HG03064 (cell line): ENCODE results near the gene SMIM1.
A peak's percentile ranks its signal among the peaks of the same experiment; 100 is the strongest.
"Not testable (repeated sequence)": the region's sequence is repeated elsewhere in the genome, so short reads cannot be mapped to it uniquely, and the experiment has no call there.

Experiments used
- ATAC-seq: cut with Tn5 transposase; IDR thresholded peaks from one replicate; pipeline ENCODE4 v1.9.1; 2021; ENCODE audit warnings: low read depth; ENCODE audit not compliant: unreplicated experiment

SMIM1 gene

DNA sequence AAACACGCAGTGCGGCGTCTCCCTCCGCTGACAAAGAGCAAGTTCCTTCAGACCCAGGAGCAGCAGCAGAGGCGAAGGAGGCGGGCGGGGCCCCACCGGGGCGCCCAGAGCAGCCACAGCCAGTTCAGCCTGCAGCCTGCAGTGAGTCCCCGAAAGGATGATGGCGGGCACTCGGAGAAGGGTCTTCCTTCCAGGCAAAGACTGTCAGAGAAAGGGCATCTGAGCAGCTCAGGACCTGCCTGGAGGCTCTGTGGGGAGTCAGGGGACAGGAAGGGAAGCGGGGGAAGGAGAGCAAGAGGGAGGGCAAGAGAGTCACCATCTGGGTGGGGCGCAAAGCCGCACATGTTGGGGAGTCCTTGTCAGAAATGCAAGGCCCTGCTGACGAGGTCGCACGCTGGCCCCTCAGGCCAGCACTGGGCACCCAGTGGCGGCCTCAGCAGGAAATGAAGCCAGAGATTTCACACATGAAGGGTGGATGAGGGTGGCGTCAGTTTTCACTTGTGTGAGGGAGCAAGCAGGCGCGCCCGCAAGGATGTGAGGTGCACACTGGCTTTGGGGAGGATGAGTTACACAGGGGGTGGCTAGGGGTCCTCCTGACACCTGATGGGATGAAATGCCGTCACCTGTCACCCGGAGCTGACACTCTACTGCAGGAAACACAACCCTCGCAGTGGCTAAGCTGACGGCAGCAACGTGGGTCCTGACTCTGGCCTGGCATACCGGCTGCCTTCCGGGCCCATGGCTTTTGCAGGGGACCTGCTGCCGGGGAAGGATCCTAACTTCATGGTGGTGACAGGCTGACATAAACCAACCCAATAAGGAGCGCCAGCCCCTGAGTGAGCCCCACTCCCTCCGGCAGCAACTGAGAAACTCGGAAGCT, 17.1 kb downstream of the SMIM1 start:
- no peak for ATAC-seq

DNA sequence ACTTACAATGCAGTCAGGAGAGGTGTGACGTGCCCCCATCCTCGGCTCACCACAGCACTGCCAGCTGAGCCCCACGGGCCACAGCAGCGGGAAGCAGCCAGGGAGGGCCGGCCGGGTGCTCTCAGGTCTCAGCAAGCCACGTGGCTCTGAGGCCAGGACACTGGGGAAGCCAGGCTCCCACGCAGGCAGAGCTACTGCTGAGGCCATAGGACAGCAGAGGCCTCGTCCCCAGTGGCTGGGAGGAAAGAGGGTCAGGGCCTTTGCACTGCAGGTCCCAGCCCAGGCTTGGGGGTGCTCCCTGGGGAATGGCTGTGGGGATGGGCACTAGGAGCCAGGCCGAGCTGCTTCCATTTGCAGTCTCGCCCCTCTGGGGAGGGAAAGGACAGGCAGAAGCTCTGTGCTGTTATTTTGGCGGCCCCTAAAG, 18.0 kb downstream of the SMIM1 start:
- no peak for ATAC-seq

DNA sequence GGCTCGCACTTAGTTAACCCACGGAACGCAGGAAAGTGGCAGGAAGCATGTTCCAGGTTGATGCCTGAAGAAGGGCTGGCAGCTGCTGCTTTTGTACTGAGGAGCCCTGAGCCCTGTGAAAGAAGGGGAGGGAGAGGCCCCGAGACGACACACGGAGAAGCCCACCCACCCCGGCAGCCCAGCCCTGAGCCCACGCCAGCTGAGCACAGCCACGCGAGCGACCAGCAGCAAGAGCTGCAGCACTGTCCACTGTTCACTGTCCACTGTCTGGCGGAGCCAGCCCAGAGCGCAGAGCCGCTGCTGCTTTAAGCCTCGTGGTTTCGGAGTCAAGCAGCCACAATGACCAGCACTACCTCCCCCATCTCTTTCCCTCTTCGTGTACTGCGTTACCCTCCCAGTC, 18.4 kb downstream of the SMIM1 start:
- ATAC-seq: no peak

DNA sequence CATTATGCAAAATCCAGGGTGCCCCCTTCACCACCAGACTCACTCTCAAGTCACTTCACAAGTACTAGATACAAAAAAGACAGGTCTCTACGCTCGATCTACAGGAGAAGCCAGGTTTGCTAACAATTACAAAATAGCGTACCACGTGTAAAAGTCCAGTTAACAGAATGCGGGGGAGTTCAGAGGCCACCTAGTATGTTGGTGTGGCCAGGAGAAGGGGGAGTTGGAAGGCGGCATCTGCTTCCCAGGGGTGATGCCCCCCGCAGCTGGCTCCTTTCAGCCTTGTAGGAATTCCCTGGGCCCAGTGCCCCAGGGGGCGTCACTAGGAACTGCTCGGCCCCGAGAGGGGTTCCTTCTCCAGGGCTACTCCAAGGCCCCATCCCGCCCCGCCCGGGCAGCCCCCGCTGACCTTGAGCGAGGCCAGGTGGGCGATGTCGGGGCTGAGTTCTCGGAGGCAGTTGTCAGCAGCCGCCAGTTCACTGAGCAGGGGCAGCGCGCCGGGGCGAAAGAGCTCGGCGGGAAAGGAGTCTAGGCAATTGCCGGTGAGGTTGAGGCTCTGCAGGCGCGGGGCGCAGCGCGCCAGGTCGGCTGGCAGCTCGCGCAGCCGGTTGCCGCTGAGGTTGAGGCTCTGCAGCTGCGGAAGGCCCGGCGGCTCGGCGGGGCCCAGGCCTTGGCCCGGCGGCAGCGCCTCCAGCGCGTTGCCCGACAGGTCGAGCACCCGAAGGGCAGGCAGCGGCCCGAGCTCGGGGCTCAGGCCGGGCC, 23.1 kb downstream of the SMIM1 start:
- no peak for ATAC-seq

DNA sequence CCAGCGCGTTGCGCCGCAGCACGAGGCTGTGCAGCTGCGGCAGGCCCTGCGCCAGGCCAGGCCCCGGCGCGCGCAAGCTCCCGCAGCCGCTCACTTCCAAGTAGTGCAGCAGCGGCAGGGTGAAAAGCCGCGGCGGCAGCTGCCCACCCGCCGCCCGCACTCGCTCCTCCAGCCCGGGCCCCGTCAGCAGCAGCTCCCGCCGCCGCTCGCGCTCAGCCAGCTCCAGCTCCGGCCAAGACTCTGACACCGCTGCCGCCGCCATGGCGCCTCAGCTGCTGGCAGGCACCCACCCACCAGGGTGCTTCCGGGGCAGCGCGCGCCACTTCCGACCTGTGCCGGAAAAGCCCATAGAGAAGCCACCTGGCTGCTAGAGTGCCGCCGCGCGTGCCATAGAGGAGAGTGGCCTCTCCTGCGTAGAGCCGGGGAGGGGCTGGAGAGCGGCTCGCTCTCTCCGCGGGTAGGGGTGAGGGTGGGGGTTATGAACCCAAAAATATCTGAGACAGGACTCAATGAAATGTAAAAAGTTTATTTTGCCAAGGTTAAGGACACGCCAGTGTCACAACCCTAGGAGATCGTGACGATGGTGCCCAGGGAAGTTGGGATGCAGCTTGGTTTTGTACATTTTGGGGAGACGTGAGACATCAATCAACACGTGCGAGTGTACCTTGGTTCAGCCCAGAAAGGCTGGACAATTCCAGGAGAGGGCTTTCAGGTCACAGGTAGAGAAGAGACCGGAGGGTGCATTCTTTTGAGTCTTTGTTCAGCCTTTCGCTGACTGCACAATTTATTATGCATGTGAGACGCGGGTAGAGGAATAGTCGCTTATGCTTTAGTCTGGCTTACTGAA, 23.9 kb downstream of the SMIM1 start, which contains the start of gene LRRC47:
Gene LRRC47, minus strand, starts transcription at position 284 of the 847 bp plus-strand sequence. Its CDS starts 22 bp downstream, at position 262.
- ATAC-seq: peak; percentile 97

DNA sequence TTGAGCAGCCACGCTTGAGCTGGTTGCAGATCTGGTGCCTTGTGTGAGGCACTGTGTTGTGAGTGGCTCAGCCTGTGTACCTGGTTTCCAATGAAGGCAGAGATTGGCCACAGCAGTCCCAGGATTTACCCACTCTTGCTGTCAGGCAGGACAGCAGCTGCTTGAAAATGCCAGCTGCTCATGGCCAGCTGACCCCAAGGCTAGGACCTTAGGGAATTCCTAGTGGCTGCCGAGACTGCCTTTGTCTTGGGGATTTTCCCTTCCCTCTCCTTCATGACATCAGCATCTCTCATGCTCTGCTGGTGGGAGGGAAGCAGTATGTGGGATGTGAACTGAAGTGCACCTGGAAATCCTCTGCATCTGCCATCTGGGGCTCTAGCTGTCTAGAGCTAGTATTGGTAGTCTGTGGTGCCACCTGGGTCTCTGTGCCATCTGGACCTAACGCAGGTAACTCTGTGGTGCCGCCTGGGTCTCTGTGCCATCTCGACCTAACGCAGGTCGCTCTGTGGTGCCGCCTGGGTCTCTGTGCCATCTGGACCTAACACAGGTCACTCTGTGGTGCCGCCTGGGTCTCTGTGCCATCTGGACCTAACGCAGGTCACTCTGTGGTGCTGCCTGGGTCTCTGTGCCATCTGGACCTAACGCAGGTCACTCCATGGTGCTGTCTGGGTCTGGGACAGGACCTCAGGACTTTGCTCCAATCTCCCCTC, 27.6 kb downstream of the SMIM1 start:
- no peak for ATAC-seq

DNA sequence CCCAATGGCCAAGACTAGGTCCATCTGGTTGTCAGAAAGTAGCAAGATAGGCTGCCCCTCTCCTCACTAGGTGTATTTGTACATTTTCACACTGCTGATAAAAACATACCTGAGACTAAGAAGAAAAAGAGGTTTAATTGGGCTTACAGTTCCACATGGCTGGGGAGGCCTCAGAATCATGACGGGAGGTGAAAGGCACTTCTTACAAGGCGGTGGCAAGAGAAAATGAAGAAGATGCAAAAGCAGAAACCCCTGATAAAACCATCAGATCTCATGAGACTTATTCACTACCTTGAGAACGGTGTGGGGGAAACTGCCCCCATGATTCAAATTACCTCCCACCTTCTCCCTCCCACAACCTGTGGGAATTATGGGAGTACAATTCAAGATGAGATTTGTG, 28.2 kb downstream of the SMIM1 start:
- not testable (repeated sequence) for ATAC-seq

DNA sequence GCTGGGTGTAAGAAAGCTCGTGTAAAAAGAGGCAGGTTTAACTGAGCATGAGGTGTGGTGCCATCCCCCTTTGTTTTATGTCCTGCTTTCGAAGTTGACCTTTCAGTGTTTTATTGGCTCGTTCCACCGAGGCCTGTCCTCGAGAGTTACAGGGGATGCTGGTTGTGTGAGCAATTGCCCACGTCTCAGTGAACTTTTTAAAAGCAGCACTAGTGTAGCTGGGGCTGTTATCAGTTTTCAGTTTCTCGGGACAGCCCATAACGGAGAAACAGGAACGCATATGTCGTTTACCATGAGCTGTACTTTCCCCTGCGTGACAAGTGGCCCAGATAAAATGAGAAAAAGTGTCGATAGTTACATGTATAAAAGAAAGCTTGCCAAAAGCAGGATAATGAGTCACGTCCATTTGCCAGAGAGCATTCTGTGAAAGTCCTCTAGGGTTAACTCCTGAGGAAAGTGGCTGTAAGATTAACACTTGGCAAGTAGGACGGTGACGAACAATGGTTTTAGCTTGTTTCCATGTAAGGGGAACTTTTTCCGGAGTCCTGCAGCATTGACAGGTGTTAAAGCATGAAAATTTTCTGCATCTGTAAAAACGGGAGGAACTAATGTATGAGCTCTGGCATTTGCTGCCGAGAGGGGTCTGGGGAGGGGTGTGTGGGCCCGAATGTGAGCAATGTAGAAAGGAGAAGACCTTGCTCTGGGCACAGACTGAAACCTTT, 31.5 kb downstream of the SMIM1 start:
- ATAC-seq: no peak

DNA sequence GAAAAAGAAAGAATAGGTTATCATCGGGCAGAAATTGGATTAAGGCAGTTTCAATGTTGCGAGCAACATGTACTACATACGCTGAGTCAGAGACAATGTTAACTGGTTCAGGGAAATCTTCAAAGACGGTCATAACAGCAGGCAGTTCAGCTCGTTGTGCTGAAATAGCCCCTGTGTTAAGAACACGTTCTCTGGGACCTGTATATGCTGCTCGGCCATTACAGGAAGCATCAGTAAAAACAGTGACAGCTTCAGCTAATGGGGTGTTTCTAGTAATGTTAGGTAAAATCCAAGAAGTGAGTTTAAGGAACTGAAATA, 32.0 kb downstream of the SMIM1 start:
- ATAC-seq: not testable (repeated sequence)

DNA sequence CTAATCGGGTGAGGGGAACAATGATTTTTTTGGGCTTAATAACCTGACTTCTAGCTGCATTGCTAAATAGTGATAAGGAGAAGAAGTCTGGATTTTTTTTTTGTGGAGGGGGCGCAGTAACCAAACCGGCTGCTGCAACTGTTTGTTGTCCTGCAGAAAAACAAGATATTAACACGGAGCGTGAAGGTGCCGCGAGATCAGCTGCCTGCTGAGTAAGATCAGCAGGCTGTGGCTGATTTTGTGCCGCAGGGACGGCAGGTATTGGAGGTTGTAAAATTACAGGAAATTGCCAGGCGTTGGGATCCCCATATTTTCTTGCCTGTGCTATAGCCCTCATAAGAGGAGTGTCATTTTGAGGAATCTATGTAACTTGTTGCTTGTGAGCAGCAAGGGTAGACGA, 32.5 kb downstream of the SMIM1 start:
- ATAC-seq: no peak

DNA sequence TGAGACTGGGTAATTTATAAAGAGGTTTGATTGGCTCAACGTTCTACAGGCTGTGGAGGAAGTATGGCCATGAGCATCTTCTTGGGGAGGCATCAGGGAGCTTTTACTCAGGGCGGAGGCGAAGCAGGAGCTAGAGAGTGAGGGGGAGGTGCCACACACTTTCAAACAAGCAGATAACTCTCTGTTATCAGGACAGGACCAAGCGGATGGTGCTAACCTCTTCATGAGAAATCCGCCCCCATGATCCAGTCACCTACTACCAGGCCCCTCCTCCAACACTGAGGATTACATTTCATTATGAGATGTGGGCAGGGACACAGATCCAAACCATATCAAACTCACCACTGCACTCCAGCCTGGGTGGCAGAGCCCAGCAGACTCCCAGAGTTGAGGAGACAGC, 35.2 kb downstream of the SMIM1 start:
- ATAC-seq: no peak

DNA sequence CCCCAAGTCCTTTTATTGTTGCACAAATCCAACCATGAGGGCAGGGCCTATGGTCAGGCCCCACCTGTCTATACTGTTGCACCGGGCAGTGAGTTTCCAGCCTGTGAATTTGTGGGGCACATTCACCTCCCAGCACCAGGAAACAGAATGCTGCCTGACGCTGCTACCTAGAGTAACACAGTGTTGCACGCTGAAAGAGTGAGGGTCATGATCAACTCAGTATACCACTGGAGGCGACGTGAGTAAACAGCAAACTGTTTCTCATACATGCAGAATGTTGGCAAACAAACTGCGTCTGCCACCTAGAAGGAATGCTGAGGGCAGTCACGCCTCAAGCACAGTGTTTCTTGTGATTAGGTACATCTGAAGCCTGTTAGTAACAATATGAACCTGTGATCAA, 37.1 kb downstream of the SMIM1 start:
- no peak for ATAC-seq

DNA sequence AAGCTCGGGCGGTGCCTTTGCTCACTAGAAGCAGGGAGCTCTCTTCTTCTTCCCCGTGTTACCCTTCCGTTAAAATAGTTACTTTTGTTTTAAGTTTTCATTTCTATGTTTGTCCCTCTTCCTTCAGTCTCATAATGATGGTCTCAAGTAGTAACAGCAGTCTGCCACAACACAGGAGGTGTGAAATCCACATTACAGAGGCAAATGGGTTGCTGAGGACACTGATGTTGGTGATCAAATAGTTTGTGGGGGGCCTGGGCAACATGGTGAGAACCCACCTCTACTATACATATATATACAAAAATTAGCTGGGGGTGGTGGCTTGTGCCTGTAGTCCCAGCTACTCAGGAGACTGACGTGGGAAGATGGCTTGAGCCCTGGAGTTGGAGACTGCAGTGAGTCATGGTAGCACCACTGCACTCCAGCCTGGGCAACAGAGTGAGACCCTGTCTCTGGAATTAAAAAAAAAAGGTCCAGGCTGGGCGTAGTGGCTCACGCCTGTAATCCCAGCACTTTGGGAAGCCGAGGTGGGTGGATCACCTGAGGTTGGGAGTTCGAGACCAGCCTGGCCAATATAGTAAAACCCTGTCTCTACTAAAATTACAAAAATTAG, 37.7 kb downstream of the SMIM1 start:
- ATAC-seq: not testable (repeated sequence)

DNA sequence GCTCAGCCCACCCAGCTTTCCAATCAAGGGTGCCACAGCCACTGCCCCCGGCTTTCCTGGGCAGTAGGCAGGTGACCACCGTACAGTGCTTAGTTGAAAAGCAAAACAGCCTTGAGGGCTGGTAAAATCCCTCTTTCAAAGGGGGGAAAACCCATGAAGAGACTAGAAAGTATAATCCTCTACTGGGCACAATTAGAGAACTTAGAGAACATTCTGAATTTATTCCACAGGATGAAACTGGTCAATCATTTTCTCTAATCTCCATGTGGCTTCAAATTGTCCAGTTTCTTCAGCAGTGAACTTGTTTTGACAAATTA, 39.0 kb downstream of the SMIM1 start:
- no peak for ATAC-seq

DNA sequence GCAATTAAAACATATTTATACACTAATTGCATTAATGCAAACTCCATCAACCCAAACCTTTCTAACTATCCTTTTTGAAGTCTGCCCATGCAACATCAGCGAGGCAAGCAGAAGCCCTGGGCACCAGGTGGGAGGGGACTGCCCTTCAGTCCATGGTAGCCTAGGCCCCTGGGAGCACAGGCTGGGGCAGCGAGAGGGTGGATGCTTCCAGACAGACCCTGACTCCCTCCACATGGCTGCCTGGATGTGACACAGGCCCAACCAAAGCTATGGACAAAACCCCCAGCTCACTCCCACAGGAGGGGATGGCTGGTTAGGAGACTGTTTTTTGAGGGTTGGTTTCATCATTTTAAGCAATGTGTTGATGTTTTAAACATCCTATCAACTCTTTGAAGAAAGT, 41.5 kb downstream of the SMIM1 start:
- ATAC-seq: no peak

DNA sequence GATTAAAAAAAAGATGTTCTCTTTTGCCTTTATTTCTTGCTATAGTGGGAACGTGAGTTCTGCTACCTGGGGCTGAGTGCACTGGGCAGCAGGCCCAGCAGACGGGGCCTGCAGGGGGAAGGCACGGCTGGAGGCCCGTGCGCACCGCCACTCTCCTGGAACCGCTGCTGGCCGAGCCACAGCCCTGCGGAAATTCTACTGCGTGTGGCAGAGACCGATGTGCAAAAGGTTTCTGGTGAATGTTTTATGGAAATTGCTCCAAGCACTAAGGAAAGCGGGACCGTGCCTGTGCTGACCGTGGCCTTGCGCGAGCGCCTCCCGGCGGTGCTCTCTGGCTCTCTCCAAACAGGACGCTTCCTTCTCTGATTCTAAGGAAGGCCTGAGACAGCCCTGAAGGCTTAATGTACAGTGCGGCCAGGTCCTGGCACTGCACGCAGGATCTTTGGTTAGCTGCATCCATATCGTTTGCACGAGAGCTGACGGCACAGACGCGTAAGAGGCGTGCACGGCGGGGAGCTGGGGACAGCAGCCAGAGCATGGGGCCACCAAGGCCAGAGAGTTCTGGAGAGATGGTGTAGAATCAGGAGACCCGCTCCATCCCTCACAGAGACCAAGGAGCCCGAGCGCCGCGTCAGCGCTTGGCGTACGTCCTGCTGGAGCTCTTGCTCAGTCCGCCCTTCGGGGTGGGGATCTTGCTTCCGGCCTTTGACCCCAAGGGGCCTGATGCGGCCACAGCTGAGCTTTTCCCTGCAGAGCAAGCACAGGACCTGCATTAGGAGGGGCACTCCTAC, 42.4 kb downstream of the SMIM1 start:
- ATAC-seq: no peak

DNA sequence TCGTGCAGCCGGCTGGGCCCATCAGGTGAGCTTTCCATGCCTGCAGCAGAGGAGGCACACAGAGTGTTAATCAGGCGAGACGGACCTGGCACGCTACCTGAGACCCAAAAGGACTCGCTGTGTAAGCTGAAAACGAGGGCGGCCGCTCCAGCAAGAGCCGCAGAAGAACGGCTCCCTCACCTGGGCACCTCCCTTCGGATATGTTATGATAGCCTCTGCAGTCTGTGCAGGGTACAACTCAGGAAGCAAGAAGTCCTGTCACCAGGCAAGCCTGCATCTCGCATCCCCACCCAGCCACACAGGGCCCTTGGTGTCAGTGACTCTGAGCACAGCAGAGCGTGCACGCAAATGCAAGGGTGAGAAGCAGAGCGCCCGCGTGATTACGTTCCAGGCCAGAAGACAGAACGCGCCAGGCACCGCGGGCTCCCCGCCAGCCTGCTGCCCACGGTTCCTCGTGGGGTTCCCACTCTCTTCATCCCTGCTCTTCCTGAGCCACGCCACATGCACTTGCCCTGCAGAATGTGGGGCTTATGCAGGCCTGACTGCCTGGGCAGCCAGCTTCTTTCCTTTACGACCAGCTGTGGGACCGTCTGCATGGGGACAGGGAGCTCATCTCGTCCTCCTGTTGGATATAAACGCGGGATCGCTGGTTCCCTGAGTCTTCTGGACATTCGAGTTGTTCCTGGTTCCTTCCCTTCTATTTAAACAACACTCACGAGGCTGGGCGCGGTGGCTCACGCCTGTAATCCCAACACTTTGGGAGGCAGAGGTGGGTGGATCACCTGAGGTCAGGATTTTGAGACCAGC, 44.0 kb downstream of the SMIM1 start:
- ATAC-seq: no peak
